GM19328 (cell line): ENCODE results near the gene XYLT1.

Experiments used
- ATAC-seq: cut with Tn5 transposase; IDR thresholded peaks from one replicate; pipeline ENCODE4 v1.9.1; 2021; ENCODE audit warnings: mild to moderate bottlenecking, moderate library complexity; ENCODE audit not compliant: unreplicated experiment

XYLT1 gene

GRCh38 chr16:17379121-17379571 lies 91.6 kb downstream of the XYLT1 start:
- ATAC-seq: no peak

- ATAC-seq: no peak
Observed at GRCh38 chr16:17377360-17378324, 93.1 kb downstream of the XYLT1 start.

- no peak for ATAC-seq
Observed at GRCh38 chr16:17375461-17376304, 95.1 kb downstream of the XYLT1 start.

- ATAC-seq: no peak
Observed at GRCh38 chr16:17374668-17375255, 96.0 kb downstream of the XYLT1 start.

- no peak for ATAC-seq
Observed at GRCh38 chr16:17373533-17373932, 97.2 kb downstream of the XYLT1 start.

- no peak for ATAC-seq
Observed at GRCh38 chr16:17372386-17372785, 98.4 kb downstream of the XYLT1 start.

- ATAC-seq: no peak
Observed at GRCh38 chr16:17371299-17371698, 99.5 kb downstream of the XYLT1 start.

GRCh38 chr16:17370731-17371285 lies 100.0 kb downstream of the XYLT1 start:
- no peak for ATAC-seq

GRCh38 chr16:17370223-17370707 lies 100.5 kb downstream of the XYLT1 start:
- ATAC-seq: no peak

- peak; percentile 68 for ATAC-seq
Observed at GRCh38 chr16:17369421-17370222, 101.1 kb downstream of the XYLT1 start.

- no peak for ATAC-seq
Observed at GRCh38 chr16:17368951-17369350, 101.8 kb downstream of the XYLT1 start.

- ATAC-seq: no peak
Observed at GRCh38 chr16:17368446-17368845, 102.3 kb downstream of the XYLT1 start.

- no peak for ATAC-seq
Observed at GRCh38 chr16:17367923-17368322, 102.8 kb downstream of the XYLT1 start.

GRCh38 chr16:17367036-17367435 lies 103.7 kb downstream of the XYLT1 start:
- no peak for ATAC-seq

- ATAC-seq: no peak
Observed at GRCh38 chr16:17366299-17366961, 104.3 kb downstream of the XYLT1 start.

- no peak for ATAC-seq
Observed at GRCh38 chr16:17365591-17366298, 105.0 kb downstream of the XYLT1 start.

GRCh38 chr16:17365211-17365541 lies 105.6 kb downstream of the XYLT1 start:
- no peak for ATAC-seq

- ATAC-seq: no peak
Observed at GRCh38 chr16:17364319-17365210, 106.2 kb downstream of the XYLT1 start.
